OCI-LY7 (cell line): ENCODE data around the gene WWOX.

ENCODE experiments used
- CTCF ChIP-seq: fragments of 200-600 bp; sonication (generic); conservative IDR thresholded peaks from 2 replicates; pipeline ENCODE4 v1.5.1; 2014; ENCODE audit warnings: mild to moderate bottlenecking, antibody characterized with exemption, low read length, moderate library complexity, mixed read lengths
- EZH2phosphoT487 ChIP-seq: fragments of 200-600 bp; sonication (generic); IDR thresholded peaks from 2 replicates; pipeline ENCODE4 v1.6.1; 2018; ENCODE audit warnings: low read depth, borderline replicate concordance, mild to moderate bottlenecking, mixed run types, antibody characterized with exemption, low read length, moderate library complexity, mixed read lengths

GRCh38 chr16:78177218-78177617 lies 77.8 kb downstream of the WWOX start:
- no peak for TF ChIP-seq CTCF
- no peak for TF ChIP-seq EZH2phosphoT487
